ENCODE data around the gene TESK1. TPM values are rescaled to one million over a fixed set of nuclear protein-coding genes. Genes with fewer than 3 reads are reported as not detected.
"Not testable (repeated sequence)": the region's sequence is repeated elsewhere in the genome, so short reads cannot be mapped to it uniquely, and the experiment has no call there.

TESK1 gene
- total and polyA plus RNA-seq, 2 of the 8 experiments (the other 6 are each of a cell fraction or from before 2014, with no cell fraction given): 13.5 to 13.9 TPM

DNA sequence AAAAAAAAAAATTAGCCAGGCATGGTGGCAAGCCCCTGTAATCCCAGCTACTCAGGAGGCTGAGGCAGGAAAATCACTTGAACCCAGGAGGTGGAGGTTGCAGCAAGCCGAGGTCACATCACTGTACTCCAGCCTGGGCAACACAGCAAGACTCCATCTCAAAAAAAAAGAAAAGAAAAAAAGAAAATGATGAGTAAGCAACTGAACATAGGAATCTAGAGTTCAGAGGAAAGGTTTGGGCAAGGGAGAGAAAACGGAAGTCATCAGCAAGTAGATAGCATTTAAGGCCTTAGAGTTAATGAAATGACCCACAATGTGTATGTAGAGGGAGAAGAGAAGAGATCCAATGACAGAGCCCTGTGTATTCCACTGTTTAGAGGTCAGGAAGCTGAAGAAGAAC, 8.2 kb upstream of the TESK1 start:
- H4K5ac ChIP-seq (ENCODE audit: insufficient read length, low read depth, low read length); H2BK12ac ChIP-seq (ENCODE audit: low read depth, low read length); H4K20me1 ChIP-seq (replicated peaks in 1 of 2; ENCODE audit: control insufficient read depth in 1 of 2, insufficient read depth in 2 of 2, low read length in 2 of 2); H3K4me2 ChIP-seq (ENCODE audit: insufficient read depth in 1 of 2, low read depth in 2 of 2, low read length in 2 of 2); H3K56ac ChIP-seq (replicated peaks; ENCODE audit: insufficient read length, low read depth, low read length); H2BK15ac ChIP-seq (ENCODE audit: low read length); H3K18ac ChIP-seq (ENCODE audit: extremely low read depth, low read length); H3K36me3 ChIP-seq (ENCODE audit: control insufficient read depth in 2 of 4, insufficient read depth in 4 of 4, low read length in 3 of 4); H3K79me2 ChIP-seq (ENCODE audit: control insufficient read depth in 1 of 2, insufficient read depth in 2 of 2, low read length in 2 of 2); H3K9me3 ChIP-seq (ENCODE audit: insufficient read depth in 2 of 2, low read depth in 1 of 2, low read length in 1 of 2); H3K23me2 ChIP-seq (ENCODE audit: low read depth, low read length); H3K4me3 ChIP-seq (ENCODE audit: extremely low read depth in 1 of 4, insufficient read depth in 2 of 4, low read depth in 3 of 4, low read length in 4 of 4); FAIRE-seq; POLR2A ChIA-PET (ENCODE audit: partially characterized antibody); CTCF ChIA-PET (ENCODE audit: partially characterized antibody); DNase-seq (ENCODE audit: low read depth in 1 of 2, low spot score in 2 of 2); H3K23ac ChIP-seq (ENCODE audit: insufficient read length); H2AK5ac ChIP-seq (ENCODE audit: low read depth, low read length); H2BK20ac ChIP-seq (ENCODE audit: low read length); H3K79me1 ChIP-seq (ENCODE audit: low read depth, low read length); H3K14ac ChIP-seq (ENCODE audit: insufficient read length); H3K27ac ChIP-seq (ENCODE audit: low read depth, low read length); H2BK5ac ChIP-seq (ENCODE audit: low read depth, low read length); H3K9ac ChIP-seq (replicated peaks in 1 of 4; ENCODE audit: extremely low read depth in 1 of 4, low read depth in 3 of 4, low read length in 3 of 4); H2BK120ac ChIP-seq (replicated peaks; ENCODE audit: low read depth, low read length); H2AFZ ChIP-seq (ENCODE audit: low read length); H4K8ac ChIP-seq (ENCODE audit: extremely low read depth, insufficient read depth, low read length); H3K27me3 ChIP-seq (replicated peaks in 1 of 4; ENCODE audit: control insufficient read depth in 3 of 4, extremely low read depth in 1 of 4, insufficient read depth in 3 of 4, low read length in 3 of 4); H3K4ac ChIP-seq (replicated peaks; ENCODE audit: insufficient read length, low read depth, low read length); H4K91ac ChIP-seq (replicated peaks; ENCODE audit: insufficient read length, low read length): not testable (repeated sequence)
- H3K4me1 ChIP-seq (replicated peaks in 1 of 4; ENCODE audit: control insufficient read depth in 3 of 4, insufficient read depth in 4 of 4, low read length in 3 of 4): peaks cover 0 to 15% (median 9%) of the 10 kb centered on the region in 4 experiments; a peak in 6 of 7 replicates
- WGBS, 2 experiments (ENCODE audit: extremely low coverage in 1 of 2, insufficient coverage in 1 of 2, insufficient read length in 1 of 2, insufficient replicate concordance in 2 of 2, low coverage in 1 of 2, low lambda C conversion rate in 2 of 2, missing lambda C conversion rate in 1 of 2): 87% methylated on average over 2 of the region's 2 CpGs; no CpG with 5 or more reads in 1 of the 2 experiments
